NCI-H1694 treated with DMSO at 0.1 percent for 48 hours (cell line): ENCODE data around the gene PRRG4.
"Not testable (repeated sequence)": the region's sequence is repeated elsewhere in the genome, so short reads cannot be mapped to it uniquely, and the experiment has no call there.

Source experiments
- DNase-seq: peaks from one replicate; lab custom pipeline; 2025; lab: John Stamatoyannopoulos, UW

Gene PRRG4

GRCh38 chr11:32829680-32830412 lies at the start of gene PRRG4:
PRRG4 (plus strand) TSS chr11:32829927; CDS start chr11:32830530, 603 bp downstream.
- DNase-seq: no peak

GRCh38 chr11:32780839-32781238 lies 48.9 kb upstream of the PRRG4 start:
- DNase-seq: not testable (repeated sequence)

GRCh38 chr11:32781721-32782120 lies 48.0 kb upstream of the PRRG4 start:
- no peak for DNase-seq

GRCh38 chr11:32785262-32785661 lies 44.5 kb upstream of the PRRG4 start:
- no peak for DNase-seq

GRCh38 chr11:32786811-32787210 lies 42.9 kb upstream of the PRRG4 start:
- DNase-seq: no peak

GRCh38 chr11:32790916-32791315 lies 38.8 kb upstream of the PRRG4 start:
- DNase-seq: no peak

- DNase-seq: no peak
These were observed 37.4 kb upstream of the PRRG4 start for GRCh38 chr11:32792111-32792947.

- peak; percentile 52 for DNase-seq
These were observed 36.7 kb upstream of the PRRG4 start for GRCh38 chr11:32792948-32793475.

GRCh38 chr11:32794439-32794838 lies 35.3 kb upstream of the PRRG4 start, which contains the start of gene CCDC73:
CCDC73 (minus strand) TSS chr11:32794662; CDS start chr11:32760243, 34,419 bp downstream.
- DNase-seq: no peak

GRCh38 chr11:32796425-32796824 lies 33.3 kb upstream of the PRRG4 start:
- no peak for DNase-seq

GRCh38 chr11:32809313-32809712 lies 20.4 kb upstream of the PRRG4 start:
- DNase-seq: peak; percentile 68

- no peak for DNase-seq
These were observed 12.4 kb upstream of the PRRG4 start for GRCh38 chr11:32817181-32817851.

- no peak for DNase-seq
These were observed 11.9 kb upstream of the PRRG4 start for GRCh38 chr11:32817852-32818183.

GRCh38 chr11:32819187-32819586 lies 10.5 kb upstream of the PRRG4 start:
- DNase-seq: no peak

- DNase-seq: no peak
These were observed 9.2 kb upstream of the PRRG4 start for GRCh38 chr11:32820497-32820896.

GRCh38 chr11:32821517-32821916 lies 8.2 kb upstream of the PRRG4 start:
- no peak for DNase-seq

GRCh38 chr11:32821917-32822560 lies 7.7 kb upstream of the PRRG4 start:
- DNase-seq: no peak

- not testable (repeated sequence) for DNase-seq
These were observed 6.1 kb upstream of the PRRG4 start for GRCh38 chr11:32823617-32824016.

GRCh38 chr11:32826113-32826512 lies 3.6 kb upstream of the PRRG4 start:
- no peak for DNase-seq

GRCh38 chr11:32827276-32827675 lies 2.5 kb upstream of the PRRG4 start:
- no peak for DNase-seq

- no peak for DNase-seq
These were observed 509 bp upstream of the PRRG4 start for GRCh38 chr11:32829157-32829679.

GRCh38 chr11:32830413-32830738 lies 649 bp downstream of the PRRG4 start:
- no peak for DNase-seq
